OCI-LY3 (cell line): Measurements from ENCODE around the gene CRYL1.

Source experiments
- H2AFZ ChIP-seq: fragments of 200-600, 300-600 bp; shearing (Covaris generic); 2 replicates; pipeline ENCODE4 v1.6.0; 2014; ENCODE audit warnings: antibody characterized with exemption, low read depth, low read length
- H3K27ac ChIP-seq: fragments of 200-600, 300-600 bp; sonication (generic); 2 replicates; pipeline ENCODE4 v1.5.1; 2014; ENCODE audit warnings: mild to moderate bottlenecking, low read length, moderate library complexity, mixed read lengths
- H3K27me3 ChIP-seq: fragments of 200-600, 300-600 bp; sonication (generic); 2 replicates; pipeline ENCODE4 v1.6.1; 2014; ENCODE audit warnings: low read depth, low read length, mixed read lengths
- H3K36me3 ChIP-seq: fragments of 200-600, 300-600 bp; sonication (generic); replicated peaks from 2 replicates; pipeline ENCODE3; 2014; ENCODE audit warnings: low read depth, low read length, mixed read lengths
- H3K4me1 ChIP-seq: fragments of 300-600, 200-600 bp; sonication (generic); 2 replicates; pipeline ENCODE4 v1.6.1; 2014; ENCODE audit warnings: low read length, mixed read lengths
- H3K4me2 ChIP-seq: fragments of 200-600, 300-600 bp; sonication (generic); 2 replicates; pipeline ENCODE4 v1.6.1; 2014; ENCODE audit warnings: low read length, mixed read lengths
- H3K4me3 ChIP-seq: fragments of 300-600, 200-600 bp; sonication (generic); 2 replicates; pipeline ENCODE4 v1.5.1; 2014; ENCODE audit warnings: antibody characterized with exemption, mild to moderate bottlenecking, low read length, moderate library complexity
- H3K79me2 ChIP-seq: fragments of 300-600, 200-600 bp; shearing (Covaris generic); 2 replicates; pipeline ENCODE4 v1.6.1; 2014; ENCODE audit warnings: mild to moderate bottlenecking, low read length, mixed read lengths
- H3K9ac ChIP-seq: fragments of 300-600, 200-600 bp; shearing (Covaris generic); 2 replicates; pipeline ENCODE4 v1.6.0; 2014; ENCODE audit warnings: mild to moderate bottlenecking, low read length, moderate library complexity
- H3K9me3 ChIP-seq: fragments of 200-600, 300-600 bp; shearing (Covaris generic); 2 replicates; pipeline ENCODE4 v1.6.1; 2014; ENCODE audit warnings: low read length, mixed read lengths; ENCODE audit not compliant: insufficient read depth
- H4K20me1 ChIP-seq: fragments of 200-600, 300-600 bp; sonication (generic); 2 replicates; pipeline ENCODE4 v1.6.1; 2016; ENCODE audit warnings: low read length, mixed read lengths; ENCODE audit not compliant: insufficient read depth
- EZH2phosphoT487 ChIP-seq: fragments of 200-600 bp; shearing (Covaris generic); IDR thresholded peaks from 2 replicates; pipeline ENCODE4 v1.6.1; 2018; ENCODE audit warnings: antibody characterized with exemption, mixed run types, low read depth
- TF ChIP-seq, protein P1 (sequence below): fragments of 200-600, 300-600 bp; sonication (generic); IDR thresholded peaks from 2 replicates; pipeline ENCODE4 v1.5.1; 2014; ENCODE audit warnings: antibody characterized with exemption, low read length, low read depth

The CRYL1 gene

DNA sequence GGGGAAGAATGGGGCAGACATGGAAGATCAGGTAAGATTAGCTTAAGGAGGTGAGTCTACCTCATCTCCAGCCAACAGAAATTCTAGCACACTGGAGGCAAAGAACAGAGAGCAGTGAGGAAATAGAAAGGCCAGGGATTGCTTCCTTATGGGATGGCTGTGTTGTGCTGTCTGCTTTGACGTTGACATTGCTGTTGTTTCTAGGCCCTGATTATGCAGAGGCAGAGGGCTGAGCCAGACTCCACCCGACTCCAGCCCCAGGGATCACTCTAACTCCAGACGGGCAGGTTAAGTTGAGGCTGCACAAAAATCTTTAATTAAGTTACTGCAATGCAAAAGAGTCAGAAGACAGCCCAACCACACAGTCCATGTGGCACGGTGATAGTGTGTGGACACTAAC is 24.1 kb downstream of the CRYL1 start:
- no peaks in the 10 kb centered on the region for H4K20me1 ChIP-seq
- no peak overlapping the region for H3K9ac ChIP-seq
- H3K4me3 ChIP-seq: no peak overlapping the region
- H3K9me3 ChIP-seq: peaks cover 9% of the 10 kb centered on the region; the same call in 1 of the 2 replicates
- H3K27ac ChIP-seq: no peak overlapping the region
- no peaks in the 10 kb centered on the region for H3K4me1 ChIP-seq
- no peak overlapping the region for H3K4me2 ChIP-seq
- no peak overlapping the region for H2AFZ ChIP-seq
- no peaks in the 10 kb centered on the region for H3K27me3 ChIP-seq
- H3K79me2 ChIP-seq: no peaks in the 10 kb centered on the region
- TF ChIP-seq, protein P1, sequence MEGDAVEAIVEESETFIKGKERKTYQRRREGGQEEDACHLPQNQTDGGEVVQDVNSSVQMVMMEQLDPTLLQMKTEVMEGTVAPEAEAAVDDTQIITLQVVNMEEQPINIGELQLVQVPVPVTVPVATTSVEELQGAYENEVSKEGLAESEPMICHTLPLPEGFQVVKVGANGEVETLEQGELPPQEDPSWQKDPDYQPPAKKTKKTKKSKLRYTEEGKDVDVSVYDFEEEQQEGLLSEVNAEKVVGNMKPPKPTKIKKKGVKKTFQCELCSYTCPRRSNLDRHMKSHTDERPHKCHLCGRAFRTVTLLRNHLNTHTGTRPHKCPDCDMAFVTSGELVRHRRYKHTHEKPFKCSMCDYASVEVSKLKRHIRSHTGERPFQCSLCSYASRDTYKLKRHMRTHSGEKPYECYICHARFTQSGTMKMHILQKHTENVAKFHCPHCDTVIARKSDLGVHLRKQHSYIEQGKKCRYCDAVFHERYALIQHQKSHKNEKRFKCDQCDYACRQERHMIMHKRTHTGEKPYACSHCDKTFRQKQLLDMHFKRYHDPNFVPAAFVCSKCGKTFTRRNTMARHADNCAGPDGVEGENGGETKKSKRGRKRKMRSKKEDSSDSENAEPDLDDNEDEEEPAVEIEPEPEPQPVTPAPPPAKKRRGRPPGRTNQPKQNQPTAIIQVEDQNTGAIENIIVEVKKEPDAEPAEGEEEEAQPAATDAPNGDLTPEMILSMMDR: no peak
- TF ChIP-seq EZH2phosphoT487: no peak
- peaks cover 5% of the 10 kb centered on the region for H3K36me3 ChIP-seq

DNA sequence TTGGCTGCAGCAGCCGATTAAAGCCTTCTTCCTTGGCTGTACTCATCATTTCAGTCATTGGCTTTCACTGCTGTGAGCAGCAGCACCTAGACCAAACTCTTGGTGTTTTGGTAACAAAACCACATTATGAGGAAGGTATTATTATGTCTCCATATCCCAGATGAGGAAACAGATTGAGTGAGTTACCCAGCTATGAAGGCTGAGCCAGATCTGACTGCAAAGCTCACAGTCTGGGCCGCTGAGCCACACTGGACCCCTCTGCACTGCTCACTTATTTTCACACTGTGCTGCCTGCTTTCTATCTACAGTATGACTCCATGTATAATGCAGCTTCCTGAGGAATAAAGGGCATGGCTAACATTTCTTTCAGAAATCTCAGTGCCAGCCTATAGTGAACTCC is 24.5 kb downstream of the CRYL1 start:
- Histone ChIP-seq H3K4me3 (no peak overlapping the region), H3K79me2 (no peaks in the 10 kb centered on the region), H4K20me1 (no peaks in the 10 kb centered on the region), H3K9me3 (peaks cover 9% of the 10 kb centered on the region; the same call in 1 of the 2 replicates), H3K9ac (no peak overlapping the region), H3K4me2 (no peak overlapping the region), H3K27me3 (no peaks in the 10 kb centered on the region), H3K36me3 (peaks cover 5% of the 10 kb centered on the region), H2AFZ (no peak overlapping the region), H3K27ac (no peak overlapping the region), H3K4me1 (no peaks in the 10 kb centered on the region)
- TF ChIP-seq EZH2phosphoT487: no peak
- TF ChIP-seq, protein P1: no peak

DNA sequence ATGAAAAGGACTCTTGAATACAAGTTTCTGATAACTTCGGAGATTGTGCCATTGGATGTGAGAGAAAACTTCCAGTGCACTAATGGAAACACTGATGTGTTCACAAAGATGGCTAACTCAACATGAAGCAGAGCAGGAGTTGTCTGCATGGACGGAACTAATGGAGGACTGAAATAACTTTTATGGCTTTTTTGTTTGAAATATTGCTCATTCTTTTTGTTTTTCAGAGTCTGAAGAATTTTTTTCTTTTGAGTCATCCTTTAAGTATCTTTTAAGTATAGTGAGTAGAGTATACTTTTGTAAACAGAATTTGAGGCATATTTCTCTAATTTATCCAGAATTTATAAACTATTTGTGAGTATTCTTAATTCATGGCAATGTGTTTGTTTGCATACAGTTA is 25.7 kb downstream of the CRYL1 start:
- peaks cover 5% of the 10 kb centered on the region for H3K4me1 ChIP-seq
- H4K20me1 ChIP-seq: no peaks in the 10 kb centered on the region
- no peaks in the 10 kb centered on the region for H3K79me2 ChIP-seq
- H3K4me2 ChIP-seq: no peak overlapping the region
- H3K36me3 ChIP-seq: peaks cover 5% of the 10 kb centered on the region
- H2AFZ ChIP-seq: no peak overlapping the region
- H3K27me3 ChIP-seq: no peaks in the 10 kb centered on the region
- no peak for TF ChIP-seq EZH2phosphoT487
- TF ChIP-seq, protein P1: no peak
- H3K4me3 ChIP-seq: no peak overlapping the region
- H3K9me3 ChIP-seq: peaks cover 9% of the 10 kb centered on the region; the same call in 1 of the 2 replicates
- no peak overlapping the region for H3K9ac ChIP-seq
- no peak overlapping the region for H3K27ac ChIP-seq

GRCh38 chr13:20498659-20499058 is 27.0 kb downstream of the CRYL1 start:
- peaks cover 5% of the 10 kb centered on the region for H3K36me3 ChIP-seq
- H4K20me1 ChIP-seq: no peaks in the 10 kb centered on the region
- no peaks in the 10 kb centered on the region for H3K27me3 ChIP-seq
- no peak overlapping the region for H2AFZ ChIP-seq
- no peaks in the 10 kb centered on the region for H3K79me2 ChIP-seq
- H3K9ac ChIP-seq: no peak overlapping the region
- TF ChIP-seq EZH2phosphoT487: no peak
- TF ChIP-seq, protein P1: no peak
- peaks cover 5% of the 10 kb centered on the region for H3K4me1 ChIP-seq
- H3K27ac ChIP-seq: no peak overlapping the region
- H3K4me2 ChIP-seq: no peak overlapping the region
- H3K4me3 ChIP-seq: no peak overlapping the region
- H3K9me3 ChIP-seq: peaks cover 9% of the 10 kb centered on the region; the same call in 1 of the 2 replicates
